ENCODE measurements around the gene FYCO1.

Gene FYCO1

GRCh38 chr3:45880725-45881077, 114.9 kb downstream of the FYCO1 start:
- no peak for DNase-seq

- DNase-seq, result no peak
Observed at GRCh38 chr3:45878124-45878523, 117.5 kb downstream of the FYCO1 start.

GRCh38 chr3:45874677-45875346, 120.8 kb downstream of the FYCO1 start:
- DNase-seq, result no peak

GRCh38 chr3:45873638-45874037, 122.0 kb downstream of the FYCO1 start:
- no peak for DNase-seq

- no peak for DNase-seq
Observed at GRCh38 chr3:45873036-45873435, 122.6 kb downstream of the FYCO1 start.

- DNase-seq, result no peak
Observed at GRCh38 chr3:45872569-45872968, 123.1 kb downstream of the FYCO1 start.

GRCh38 chr3:45871780-45872179, 123.8 kb downstream of the FYCO1 start:
- no peak for DNase-seq

- no peak for DNase-seq
Observed at GRCh38 chr3:45870099-45870498, 125.5 kb downstream of the FYCO1 start.

- DNase-seq, result no peak
Observed at GRCh38 chr3:45869638-45870037, 126.0 kb downstream of the FYCO1 start.

- no peak for DNase-seq
Observed at GRCh38 chr3:45868650-45869049, 127.0 kb downstream of the FYCO1 start.

GRCh38 chr3:45868213-45868612, 127.4 kb downstream of the FYCO1 start:
- no peak for DNase-seq

Data from cortex of kidney (tissue), 1 donor.